ENCODE measurements around the gene LGALS4. TPM values are rescaled to one million over a fixed set of nuclear protein-coding genes. Genes with fewer than 3 reads are reported as not detected.
"Not testable (repeated sequence)": the region's sequence is repeated elsewhere in the genome, so short reads cannot be mapped to it uniquely, and the experiment has no call there.

The LGALS4 gene
- total and polyA plus RNA-seq, 9 of the 15 experiments (the other 6 are each of a cell fraction or from before 2014, with no cell fraction given), result 0.08 to 1.1 (median 0.30) TPM; not detected in 3

- CTCF ChIA-PET (ENCODE audit: low intra/inter-chr PET ratio); H3K9ac ChIP-seq (ENCODE audit: insufficient read depth in 1 of 2, low read depth in 2 of 2, low read length in 2 of 2); H3K4me1 ChIP-seq (replicated peaks in 1 of 2; ENCODE audit: control insufficient read depth in 2 of 2, insufficient read depth in 2 of 2, low read length in 2 of 2); DNase-seq (ENCODE audit: extremely low read depth in 1 of 4, low spot score in 3 of 4); H3K79me2 ChIP-seq (ENCODE audit: control insufficient read depth, insufficient read depth, low read length); H3K9me3 ChIP-seq (replicated peaks; ENCODE audit: control insufficient read depth, insufficient read depth, low read depth, low read length); intact Hi-C loops (cut with micrococcal nuclease); BruUV-seq (replicated peaks); H3K4me2 ChIP-seq (ENCODE audit: insufficient read depth, low read length); H3K36me3 ChIP-seq (ENCODE audit: control insufficient read depth, insufficient read depth, low read length); H2AFZ ChIP-seq (ENCODE audit: low read depth, low read length); H3K4me3 ChIP-seq; FAIRE-seq; ATAC-seq; in situ Hi-C loops (cut with MboI); H3K27ac ChIP-seq (ENCODE audit: extremely low read depth, low read depth, low read length); H3K27me3 ChIP-seq (ENCODE audit: control insufficient read depth in 2 of 2, insufficient read depth in 2 of 2, low read length in 2 of 2); H4K20me1 ChIP-seq (replicated peaks; ENCODE audit: control insufficient read depth, insufficient read depth, low read length); H3K9me1 ChIP-seq (ENCODE audit: control insufficient read depth, insufficient read depth, low read length): not testable (repeated sequence)
- 62% methylated on average over 9 of the region's 9 CpGs for WGBS (ENCODE audit: insufficient coverage, low coverage, missing lambda C conversion rate)
- POLR2A ChIA-PET, result interaction anchor here (0.6 kb wide), 1 partner anchor 82 kb away, joined by 3 read pairs; no protein-coding TSS in a partner anchor
- peak; percentile 37; the same call in 1 of the 2 replicates for TF ChIP-seq ZNF316 (IDR thresholded peaks at IDR 0.05)
Measured at GRCh38 chr19:38761884-38762389, 50.8 kb downstream of the LGALS4 start.

- POLR2A ChIA-PET, result interaction anchor here (0.6 to 1.0 kb wide), 5 partner anchors 11 to 88 kb away, joined by 3 to 4 read pairs (median 3); no protein-coding TSS in a partner anchor
- peak; percentile 78 for TF ChIP-seq HNRNPK (IDR thresholded peaks at IDR 0.05; ENCODE audit: low read depth, low read length, poor library complexity, severe bottlenecking)
- peak; percentile 93 for TF ChIP-seq PCBP2 (IDR thresholded peaks at IDR 0.05; ENCODE audit: low read depth, low read length, poor library complexity, severe bottlenecking)
- H3K27me3 ChIP-seq (ENCODE audit: control insufficient read depth in 2 of 2, insufficient read depth in 2 of 2, low read length in 2 of 2); ATAC-seq; CTCF ChIA-PET (ENCODE audit: low intra/inter-chr PET ratio); H3K9ac ChIP-seq (ENCODE audit: insufficient read depth in 1 of 2, low read depth in 2 of 2, low read length in 2 of 2); in situ Hi-C loops (cut with MboI); H3K9me1 ChIP-seq (ENCODE audit: control insufficient read depth, insufficient read depth, low read length); H3K4me2 ChIP-seq (ENCODE audit: insufficient read depth, low read length); BruUV-seq (replicated peaks); H3K9me3 ChIP-seq (replicated peaks; ENCODE audit: control insufficient read depth, insufficient read depth, low read depth, low read length); H3K4me1 ChIP-seq (replicated peaks in 1 of 2; ENCODE audit: control insufficient read depth in 2 of 2, insufficient read depth in 2 of 2, low read length in 2 of 2); FAIRE-seq; H3K79me2 ChIP-seq (ENCODE audit: control insufficient read depth, insufficient read depth, low read length); H3K27ac ChIP-seq (ENCODE audit: extremely low read depth, low read depth, low read length); DNase-seq (ENCODE audit: extremely low read depth in 1 of 4, low spot score in 3 of 4); H3K36me3 ChIP-seq (ENCODE audit: control insufficient read depth, insufficient read depth, low read length); intact Hi-C loops (cut with micrococcal nuclease); H3K4me3 ChIP-seq; H4K20me1 ChIP-seq (replicated peaks; ENCODE audit: control insufficient read depth, insufficient read depth, low read length); H2AFZ ChIP-seq (ENCODE audit: low read depth, low read length): not testable (repeated sequence)
- 44% methylated on average over 6 of the region's 6 CpGs for WGBS (ENCODE audit: insufficient coverage, low coverage, missing lambda C conversion rate)
Measured at GRCh38 chr19:38760805-38761517, 51.8 kb downstream of the LGALS4 start.
